ENCODE measurements around the gene RFWD3.

RFWD3 gene

DNA sequence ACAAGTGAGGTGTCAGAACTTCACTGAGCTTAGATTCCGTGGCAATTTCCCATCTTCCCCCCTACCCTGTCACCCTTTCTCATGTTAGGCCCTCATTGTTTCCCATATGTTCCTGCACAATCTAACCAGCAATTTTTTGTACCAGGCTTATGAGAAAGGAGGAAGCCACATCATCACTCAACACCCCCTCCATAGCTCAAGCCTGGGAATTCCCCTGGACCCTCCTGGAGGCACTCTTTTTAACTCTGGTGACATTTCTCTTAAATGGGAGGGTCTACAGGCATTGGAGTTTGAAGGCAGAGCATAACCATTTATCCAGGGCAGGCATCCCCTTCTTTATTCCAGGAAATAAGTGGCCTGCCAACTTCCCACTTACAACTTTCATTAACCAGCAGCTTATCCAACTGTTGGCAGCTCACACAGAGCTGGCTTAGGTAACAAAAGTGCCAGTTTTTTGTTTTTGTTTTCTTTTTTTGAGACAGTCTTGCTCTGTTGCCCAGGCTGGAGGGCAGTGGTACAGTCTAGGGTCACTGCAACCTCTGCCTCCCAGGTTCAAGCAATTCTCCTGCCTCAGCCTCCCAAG, 49.4 kb downstream of the RFWD3 start:
- no peak for DNase-seq

DNA sequence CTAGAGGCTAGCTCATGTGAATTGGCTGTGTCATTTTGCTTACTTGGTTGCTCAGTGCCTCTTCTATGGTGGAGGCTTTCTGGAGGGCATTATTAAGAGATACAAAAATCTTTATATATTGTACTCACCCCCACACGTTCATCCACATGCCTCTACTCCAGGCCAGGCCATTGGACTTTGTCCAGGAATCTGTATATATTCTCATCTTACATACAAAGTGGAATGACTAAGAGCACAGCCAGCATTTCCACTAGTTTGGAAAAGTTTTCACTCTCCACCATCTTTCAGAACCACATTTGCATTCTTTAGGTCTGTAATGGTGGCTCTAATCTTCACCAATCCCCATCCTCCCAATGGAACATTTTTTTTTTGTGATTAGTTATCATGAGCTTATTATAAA, 55.0 kb downstream of the RFWD3 start:
- DNase-seq = no peak

DNA sequence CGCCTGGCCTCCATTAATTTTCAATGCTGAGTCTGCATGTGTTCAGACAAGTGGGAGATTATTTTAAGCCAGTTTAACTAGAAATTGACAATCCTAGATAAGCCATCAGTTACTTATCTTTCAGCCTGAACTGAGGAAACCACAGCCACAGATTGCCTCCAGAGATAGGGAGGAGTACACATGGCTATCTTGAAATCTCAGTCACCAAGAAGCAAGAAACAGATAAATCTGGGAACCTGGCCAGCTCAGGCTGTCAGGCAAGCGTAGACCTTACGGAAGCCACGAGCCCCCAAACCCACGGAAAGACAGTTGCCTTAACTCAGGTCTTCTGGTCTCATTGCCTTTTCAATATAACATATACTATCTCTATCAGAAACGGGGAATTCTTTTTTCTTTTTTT, 57.7 kb downstream of the RFWD3 start:
- peak; percentile 10 for DNase-seq

DNA sequence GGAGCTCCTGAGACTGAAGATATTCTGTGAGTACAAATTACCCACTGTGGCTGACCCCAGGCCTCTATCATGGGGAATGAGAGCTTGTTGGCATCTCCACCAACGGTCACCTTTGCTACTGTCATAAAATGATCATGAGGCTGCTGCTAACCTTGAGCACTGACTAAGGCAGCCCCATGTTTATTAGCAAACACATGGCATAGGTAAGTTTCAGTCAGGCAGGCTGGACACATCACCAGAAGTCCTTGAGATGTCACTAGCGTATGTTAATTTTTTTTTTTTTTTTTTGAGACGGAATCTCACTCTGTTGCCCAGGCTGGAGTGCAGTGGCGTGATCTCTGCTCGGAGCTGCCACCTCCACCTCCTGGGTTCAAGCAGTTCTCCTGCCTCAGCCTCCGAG, 58.3 kb downstream of the RFWD3 start:
- DNase-seq = no peak

DNA sequence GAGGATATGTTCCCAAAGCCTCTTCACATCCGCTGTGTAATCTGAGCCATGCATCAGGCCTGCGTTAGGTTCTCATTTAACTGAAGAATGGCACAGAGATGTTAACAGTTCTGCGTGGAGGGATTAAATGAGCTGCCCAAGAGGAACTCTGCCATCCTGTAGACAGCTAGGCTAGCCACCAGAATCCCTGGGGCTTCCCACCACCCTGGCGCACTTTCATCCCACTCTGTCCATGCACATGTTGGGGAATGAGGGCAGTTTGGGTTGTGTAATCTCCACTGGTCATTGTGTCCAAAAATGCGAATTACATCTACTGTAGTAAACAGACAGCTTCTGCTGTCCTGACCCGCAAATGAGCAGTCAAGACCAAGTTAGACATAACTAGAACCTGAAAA, 58.7 kb downstream of the RFWD3 start:
- DNase-seq = no peak

DNA sequence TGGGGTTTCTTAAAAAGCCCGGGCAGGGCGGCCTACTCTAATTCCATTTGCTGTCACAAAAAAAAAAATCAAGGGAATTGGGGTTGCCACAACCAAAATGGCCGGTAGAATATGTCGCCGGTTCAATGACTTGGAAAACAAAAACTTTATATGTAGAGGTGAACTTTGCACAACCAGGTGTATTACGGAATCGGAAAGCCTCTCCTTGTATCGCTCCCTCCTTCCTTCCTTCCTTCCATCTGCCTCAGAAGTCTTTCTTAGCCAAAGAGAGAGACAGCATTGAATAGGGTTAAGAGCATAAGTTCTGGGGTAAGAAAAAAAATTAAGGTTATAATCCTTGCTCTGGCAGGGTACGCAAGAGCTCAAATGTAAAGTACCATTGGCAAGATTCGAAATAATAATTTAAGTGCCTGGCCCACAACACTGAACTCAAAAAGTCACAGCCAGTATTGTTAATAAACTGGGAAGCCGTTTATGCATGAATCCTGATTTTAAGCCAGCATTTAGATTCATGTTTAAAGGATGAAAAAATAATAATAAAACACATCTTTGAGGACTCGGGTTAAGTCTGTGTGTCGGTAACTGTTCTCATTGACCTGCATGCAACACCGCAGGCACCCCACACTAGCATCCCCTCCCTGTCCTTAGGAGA, 59.2 kb downstream of the RFWD3 start:
- DNase-seq = no peak

DNA sequence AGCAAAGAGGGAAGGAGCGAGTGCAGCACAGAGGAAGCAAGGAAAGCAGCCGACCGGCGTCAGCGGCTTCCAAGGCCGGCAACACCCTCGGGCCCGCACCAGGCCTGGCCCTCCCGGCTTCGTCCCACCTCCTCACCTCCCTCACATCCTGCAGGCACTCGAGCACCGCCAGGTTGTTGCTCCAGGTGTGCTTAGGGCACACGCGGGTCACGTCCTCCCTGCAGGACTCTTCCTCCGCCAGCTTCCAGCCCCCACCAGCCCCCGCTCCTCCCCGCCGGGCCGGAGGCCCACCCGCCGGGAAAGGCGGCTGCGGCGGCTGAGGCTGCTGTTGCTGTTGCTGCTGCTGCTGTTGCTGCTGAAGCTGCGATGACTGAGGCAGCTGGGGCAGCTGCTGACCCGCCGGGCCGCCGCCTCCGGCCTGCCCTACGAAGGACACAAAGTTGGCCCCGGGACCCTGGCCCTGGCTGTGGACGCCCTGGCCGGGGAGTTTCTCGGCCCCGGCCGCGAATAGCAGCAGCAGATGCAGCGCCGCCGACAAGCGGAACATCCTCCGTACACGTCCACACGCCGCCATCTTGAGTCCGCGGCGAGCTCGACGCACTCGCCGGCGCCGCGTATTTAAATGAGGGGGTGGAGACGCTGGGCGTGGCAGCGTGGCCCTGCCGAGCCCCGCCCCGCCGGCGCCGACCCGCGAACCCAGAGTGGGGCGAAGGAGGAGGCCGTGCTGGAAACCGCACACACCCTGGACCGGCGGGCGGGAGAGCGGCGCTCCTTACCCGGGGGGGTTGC, 60.0 kb downstream of the RFWD3 start, which contains the start of gene GLG1:
GLG1 (minus strand) TSS at position 594 of the 789 bp plus-strand sequence; CDS start at position 574, 20 bp downstream.
- DNase-seq = peak; percentile 84

DNA sequence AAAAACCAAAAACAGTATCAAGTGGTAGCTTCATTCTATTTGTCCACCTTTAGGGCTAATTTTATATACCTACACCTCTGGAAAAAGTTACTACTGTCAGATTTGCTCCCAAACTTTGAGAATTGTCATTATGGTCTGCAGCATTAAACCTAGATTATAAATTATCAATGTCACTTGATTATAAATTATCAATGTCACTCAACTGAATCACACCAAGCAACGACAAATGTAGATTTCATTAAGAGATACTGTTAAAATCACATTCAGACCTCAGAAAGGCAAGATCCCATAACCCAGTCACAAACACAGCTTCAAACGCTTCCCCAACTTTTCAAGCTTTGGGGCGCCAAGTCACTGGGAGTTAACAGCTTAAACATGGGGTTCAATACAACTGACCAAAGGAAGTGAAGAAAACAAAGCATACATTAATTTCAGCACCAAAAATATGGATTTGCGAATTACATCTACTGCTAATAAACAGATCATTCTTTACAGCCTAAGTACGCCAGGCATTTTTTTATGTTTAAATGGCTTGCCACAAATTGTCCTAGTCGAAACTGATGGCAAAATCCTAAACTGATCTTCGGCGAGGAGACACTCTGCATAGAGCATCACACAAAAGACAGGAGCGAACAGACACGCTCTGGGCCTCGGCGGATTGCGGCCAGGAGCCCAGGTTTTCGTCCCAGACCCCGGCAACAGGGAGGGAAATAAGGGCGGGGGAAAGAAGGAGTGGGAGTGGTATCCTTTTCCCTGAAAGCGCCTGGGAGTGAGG, 60.7 kb downstream of the RFWD3 start:
- DNase-seq = no peak

DNA sequence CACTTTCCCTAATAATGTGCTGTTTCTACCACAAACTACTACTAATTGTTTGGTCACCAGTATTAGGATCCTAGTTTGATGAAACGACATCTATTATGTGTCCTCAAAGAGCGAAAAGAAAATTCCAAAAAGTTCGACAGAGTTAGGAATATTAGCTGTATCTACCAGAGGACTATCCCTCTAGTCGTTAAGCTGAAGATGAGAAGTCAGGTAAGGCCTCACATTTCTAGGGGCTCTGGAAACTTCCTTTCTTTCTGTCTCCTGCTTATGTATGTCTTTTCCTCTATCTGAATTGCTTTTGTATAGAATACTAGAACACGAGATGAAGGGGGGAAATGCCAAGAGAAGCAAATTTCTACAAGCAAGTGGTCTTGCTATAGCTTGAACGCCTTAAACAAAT, 61.3 kb downstream of the RFWD3 start:
- no peak for DNase-seq

DNA sequence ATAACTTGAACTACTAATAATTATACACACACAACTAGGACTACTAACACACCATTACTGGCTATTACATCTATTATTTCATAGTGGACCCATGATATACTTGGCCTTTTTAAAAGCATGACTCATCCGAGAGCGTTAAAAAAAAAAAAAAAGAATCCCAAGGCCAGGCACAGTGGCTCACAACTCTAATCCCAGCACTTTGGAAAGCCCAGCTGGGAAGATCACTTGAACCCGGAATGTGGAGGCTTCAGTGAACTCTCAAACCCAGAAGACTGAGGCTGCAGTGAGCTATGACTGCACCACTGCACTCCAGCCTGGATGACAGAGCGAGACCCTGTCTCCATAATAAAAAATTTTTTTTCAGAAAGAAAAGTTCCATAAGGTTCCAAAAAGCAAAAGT, 62.8 kb downstream of the RFWD3 start:
- DNase-seq = no peak

DNA sequence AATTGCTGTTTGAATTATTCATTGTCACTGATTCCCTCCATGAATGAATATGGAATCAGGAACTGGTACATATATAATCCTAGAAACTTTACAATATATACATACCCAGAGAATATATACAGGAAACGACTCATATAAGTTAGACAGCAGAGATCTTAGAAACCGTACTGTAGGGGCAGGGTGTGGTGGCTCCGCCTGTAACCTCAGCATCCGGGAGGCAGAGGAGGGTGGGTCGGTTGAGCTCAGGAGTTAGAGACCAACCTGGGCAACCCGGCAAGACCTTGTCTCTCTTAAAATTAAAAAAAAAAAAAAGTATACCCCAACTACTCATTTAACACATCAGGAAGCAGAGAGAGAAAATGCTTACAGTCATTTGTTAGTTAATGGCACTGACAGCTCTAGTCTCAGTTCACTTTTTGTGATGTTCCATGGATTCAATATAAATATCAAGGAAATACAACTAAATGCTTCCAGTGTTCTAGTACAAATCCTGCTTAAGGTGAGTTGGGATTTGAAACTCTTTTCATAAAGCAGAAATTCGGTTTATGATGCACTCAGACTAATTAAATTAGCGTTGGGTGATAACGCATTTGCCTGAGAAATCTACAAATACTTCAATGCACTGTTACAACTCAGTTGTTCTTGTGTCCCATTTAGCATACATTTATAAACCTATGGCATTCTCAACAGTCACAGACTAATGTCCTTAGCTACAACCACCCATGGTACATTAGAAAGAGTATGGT, 65.4 kb downstream of the RFWD3 start:
- peak; percentile 34 for DNase-seq

DNA sequence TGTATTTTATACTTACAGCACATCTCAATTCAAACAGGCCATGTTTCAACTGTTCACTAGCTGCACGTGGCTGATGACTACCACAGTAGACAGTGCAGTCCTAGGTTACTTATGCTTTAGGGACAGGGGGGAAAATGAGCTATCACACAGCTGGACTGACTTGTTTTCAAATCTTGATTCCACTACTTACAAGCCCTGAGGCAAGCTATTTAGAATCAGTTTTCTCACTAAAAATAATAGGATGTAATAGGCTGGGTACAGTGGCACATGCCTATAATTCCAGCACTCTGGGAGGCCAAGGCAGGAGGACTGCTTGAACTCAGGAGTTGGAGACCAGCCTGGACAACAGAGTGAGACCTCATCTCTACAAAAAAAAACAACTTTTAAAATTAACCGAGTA, 70.1 kb downstream of the RFWD3 start:
- DNase-seq = no peak

DNA sequence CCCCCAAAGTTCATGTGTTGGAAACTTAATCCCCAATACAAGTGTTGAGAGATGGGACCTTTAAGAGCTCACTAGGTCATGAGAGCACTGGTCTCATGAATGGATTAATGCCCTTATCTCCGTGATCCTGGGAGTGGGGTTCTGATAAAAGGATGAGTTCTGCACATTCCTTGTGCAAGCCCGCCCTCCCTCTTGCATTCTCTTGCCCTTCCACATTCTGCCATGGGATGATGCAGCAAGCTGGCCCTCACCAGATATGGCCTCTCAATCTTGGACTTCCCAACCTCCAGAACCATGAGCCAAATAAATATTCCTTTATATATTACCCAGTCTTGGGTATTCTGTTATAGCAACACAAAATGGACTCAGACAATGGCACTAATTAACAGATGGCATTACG, 73.8 kb downstream of the RFWD3 start:
- no peak for DNase-seq

DNA sequence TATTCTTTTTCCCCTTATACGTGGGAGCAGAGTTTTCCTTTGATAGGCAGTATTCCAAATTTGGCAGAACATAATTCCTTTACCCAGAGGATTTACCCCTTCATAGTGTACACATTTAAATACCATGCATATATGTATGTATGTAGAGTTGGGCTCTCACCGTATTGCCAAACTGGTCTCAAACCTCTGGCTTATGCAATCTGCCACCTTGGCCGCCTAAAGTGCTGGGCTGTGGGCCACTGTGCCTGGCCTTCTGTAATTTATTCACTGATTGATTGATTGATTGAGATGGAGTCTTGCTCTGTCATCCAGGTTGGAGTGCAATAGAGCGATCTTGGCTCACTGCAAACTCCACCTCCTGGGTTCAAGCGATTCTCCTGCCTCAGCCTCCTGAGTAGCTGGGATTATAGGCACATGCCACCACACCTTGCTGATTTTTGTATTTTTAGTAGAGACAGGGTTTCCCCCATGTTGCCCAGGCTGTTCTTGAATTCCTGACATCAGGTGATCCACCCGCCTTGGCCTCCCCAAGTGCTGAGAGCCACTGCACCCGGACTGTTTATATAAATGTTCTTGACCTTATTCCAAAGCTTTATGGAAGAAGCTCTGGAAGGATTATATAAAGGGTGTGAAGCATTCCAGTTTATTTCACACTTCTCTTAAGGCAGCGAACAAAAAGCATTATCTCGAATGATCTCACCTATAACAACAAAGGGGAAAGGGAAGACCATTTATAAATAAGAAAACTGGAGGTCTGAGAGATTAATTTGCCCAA, 74.6 kb downstream of the RFWD3 start:
- no peak for DNase-seq

DNA sequence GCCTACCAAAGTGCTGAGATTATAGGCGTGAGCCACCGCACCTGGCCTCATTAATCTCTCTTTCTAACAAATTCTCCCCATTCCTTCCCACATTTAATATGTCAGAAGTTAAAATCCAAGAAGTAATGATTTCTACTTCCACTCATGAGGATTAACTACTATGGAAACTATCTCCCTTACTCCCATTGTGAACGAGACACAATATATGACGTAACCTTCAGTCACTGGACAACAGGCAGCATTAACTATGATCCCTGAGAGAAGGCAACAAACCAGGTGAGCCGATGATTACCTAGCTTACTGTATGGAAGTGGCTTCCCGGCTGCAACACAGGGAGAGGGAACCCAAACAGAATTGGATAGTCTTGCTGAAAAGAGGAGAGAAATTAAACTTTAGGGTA, 79.7 kb downstream of the RFWD3 start:
- no peak for DNase-seq

DNA sequence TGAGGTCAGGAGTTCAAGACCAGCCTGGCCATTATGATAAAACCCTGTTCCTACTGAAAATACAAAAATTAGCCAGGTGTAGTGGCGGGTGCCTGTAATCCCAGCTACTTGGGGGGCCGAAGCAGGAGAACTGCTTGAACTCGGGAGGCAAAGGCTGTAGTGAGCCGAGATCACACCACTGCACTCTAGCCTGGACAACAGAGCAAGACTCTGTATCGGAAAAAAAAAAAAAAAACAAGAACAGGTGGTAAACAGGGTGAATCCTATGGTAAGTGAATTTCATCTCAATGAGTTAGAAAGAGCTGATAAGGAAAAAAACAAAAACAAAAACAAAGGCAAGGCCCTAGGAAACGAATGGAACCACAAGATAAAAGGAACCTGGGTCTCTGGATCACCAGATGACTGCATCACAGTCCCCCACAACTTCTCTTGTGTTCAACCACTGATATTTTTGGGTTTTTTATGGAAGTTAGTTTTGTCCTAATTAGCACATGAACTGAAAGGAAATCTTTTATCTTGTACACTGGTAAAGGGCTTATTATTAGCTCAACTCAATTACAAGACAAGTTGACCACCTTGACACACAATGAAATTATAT, 80.7 kb downstream of the RFWD3 start:
- DNase-seq = no peak

DNA sequence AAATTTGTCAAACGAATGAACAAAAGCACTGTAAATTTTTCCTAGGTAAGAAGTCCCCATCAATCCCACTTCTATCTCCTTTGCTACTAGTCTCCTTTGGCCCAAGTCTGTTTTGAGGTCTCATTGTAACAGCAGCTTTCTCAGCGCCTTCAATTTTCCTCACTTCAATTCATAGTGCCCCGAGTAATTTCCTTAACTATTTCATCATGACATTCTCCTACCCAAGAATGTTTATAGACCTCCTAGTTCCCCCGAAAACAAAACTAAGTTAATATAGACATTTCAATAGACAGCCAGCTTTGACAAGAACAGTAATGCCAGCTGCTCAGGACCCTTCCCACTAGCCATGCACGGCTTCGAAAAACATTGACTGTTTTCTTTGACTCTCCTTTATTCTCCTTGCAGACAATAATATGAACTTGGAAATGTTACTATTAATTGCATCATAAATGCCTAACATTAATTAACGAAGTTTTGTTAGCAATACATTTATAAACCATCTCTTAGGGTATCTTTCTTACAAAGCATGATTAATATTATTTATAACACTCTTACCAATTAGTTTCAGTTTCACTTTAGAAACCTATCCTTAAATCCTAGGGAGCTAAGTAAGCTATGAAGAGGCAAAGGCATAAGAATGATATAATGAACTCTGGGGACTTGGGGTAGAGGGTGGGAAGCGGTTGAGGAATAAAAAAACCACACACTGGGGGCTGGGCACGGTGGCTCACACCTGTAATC, 82.6 kb downstream of the RFWD3 start:
- no peak for DNase-seq

DNA sequence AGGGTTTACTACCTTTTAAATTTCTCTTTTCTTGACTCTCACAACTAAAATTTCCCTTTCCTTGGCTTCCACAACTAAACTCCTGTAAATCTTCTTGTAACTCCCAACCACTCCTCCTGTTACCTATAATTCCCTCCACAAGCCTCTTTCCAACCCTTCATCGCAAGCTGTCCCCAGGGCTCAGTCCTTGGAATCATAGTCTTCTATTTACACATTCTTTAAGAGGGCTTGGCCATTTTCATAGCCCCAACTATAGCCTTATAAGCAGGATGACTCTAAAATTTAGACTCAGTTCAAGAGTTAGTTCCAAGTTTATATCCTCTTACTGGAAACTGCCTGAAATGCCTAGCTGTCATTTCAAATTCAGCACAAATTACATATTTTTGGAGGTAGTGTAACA, 83.7 kb downstream of the RFWD3 start:
- no peak for DNase-seq

DNA sequence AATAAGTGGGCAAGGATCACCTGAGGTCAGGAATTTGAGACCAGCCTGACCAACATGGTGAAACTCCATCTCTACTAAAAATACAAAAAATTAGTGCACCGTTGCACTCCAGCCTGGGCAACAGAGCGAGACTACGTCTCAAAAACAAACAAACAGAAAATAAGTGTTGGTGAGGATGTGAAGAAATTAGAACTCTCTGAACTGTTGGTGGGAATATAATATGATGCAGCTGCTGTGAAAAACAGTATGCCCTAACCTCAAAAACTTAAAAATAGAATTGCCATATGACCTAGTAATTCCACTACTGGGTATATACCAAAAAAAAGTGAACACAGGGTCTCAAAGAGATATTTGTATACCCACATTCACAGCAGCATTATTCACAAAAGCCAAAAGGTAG, 85.8 kb downstream of the RFWD3 start:
- DNase-seq = no peak

DNA sequence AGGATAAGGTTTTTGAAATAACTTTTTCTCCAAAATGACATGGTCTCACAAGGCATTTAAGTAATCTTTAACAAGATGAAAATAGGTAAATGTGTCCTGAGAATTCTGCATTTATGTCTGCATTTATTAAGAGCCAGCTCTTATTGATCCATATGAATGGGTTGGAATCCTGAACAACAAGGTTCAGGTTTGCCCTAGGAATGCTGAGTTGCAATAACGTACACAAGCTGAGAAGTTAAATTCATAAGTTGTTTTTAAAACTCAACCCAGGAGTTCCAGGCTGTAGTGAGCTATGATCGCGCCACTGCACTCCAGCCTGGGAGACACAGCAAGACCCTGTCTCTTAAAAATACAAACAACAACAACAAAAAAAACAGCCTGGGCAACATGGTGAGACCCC, 87.8 kb downstream of the RFWD3 start:
- no peak for DNase-seq

DNA sequence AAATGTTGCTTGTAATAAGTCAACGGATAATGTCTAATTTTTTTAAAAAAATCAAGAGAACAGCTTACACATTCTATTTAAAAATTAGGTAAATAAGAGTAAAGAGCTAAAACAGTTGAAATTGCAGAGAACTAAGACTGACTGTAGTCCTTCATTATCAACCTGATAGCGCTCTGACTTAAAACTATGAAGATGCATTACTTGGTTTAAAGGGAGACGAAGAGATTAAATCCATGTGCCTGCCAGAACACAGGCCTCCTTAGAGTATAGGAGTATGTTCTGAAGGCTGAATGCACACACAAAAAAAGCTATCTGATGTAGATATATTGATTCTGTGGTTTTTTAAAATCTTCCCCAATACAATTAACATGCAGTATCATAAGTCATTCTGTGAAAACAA, 88.2 kb downstream of the RFWD3 start:
- no peak for DNase-seq
